ENCODE results near the gene CGB1.

The CGB1 gene

GRCh38 chr19:49011194-49011593 lies 25.5 kb downstream of the CGB1 start:
- TF ChIP-seq, protein P1, sequence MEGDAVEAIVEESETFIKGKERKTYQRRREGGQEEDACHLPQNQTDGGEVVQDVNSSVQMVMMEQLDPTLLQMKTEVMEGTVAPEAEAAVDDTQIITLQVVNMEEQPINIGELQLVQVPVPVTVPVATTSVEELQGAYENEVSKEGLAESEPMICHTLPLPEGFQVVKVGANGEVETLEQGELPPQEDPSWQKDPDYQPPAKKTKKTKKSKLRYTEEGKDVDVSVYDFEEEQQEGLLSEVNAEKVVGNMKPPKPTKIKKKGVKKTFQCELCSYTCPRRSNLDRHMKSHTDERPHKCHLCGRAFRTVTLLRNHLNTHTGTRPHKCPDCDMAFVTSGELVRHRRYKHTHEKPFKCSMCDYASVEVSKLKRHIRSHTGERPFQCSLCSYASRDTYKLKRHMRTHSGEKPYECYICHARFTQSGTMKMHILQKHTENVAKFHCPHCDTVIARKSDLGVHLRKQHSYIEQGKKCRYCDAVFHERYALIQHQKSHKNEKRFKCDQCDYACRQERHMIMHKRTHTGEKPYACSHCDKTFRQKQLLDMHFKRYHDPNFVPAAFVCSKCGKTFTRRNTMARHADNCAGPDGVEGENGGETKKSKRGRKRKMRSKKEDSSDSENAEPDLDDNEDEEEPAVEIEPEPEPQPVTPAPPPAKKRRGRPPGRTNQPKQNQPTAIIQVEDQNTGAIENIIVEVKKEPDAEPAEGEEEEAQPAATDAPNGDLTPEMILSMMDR (IDR thresholded peaks at IDR 0.05; ENCODE audit: insufficient read depth, low read length, poor library complexity, severe bottlenecking) = no peak
- no peak overlapping the region for H3K4me3 ChIP-seq (replicated peaks; ENCODE audit: low read depth, low read length)
- H3K36me3 ChIP-seq (ENCODE audit: control insufficient read depth, insufficient read depth, low read length) = peaks cover 34% of the 10 kb centered on the region
- DNase-seq (ENCODE audit: extremely low read depth, insufficient read length) = no peak
- H3K27me3 ChIP-seq (replicated peaks; ENCODE audit: control insufficient read depth, insufficient read depth, low read length) = no peaks in the 10 kb centered on the region

- Histone ChIP-seq H3K27me3 (replicated peaks; ENCODE audit: control insufficient read depth, insufficient read depth, low read length) (no peaks in the 10 kb centered on the region), H3K36me3 (ENCODE audit: control insufficient read depth, insufficient read depth, low read length) (peaks cover 30% of the 10 kb centered on the region), H3K4me3 (replicated peaks; ENCODE audit: low read depth, low read length) (no peak overlapping the region)
- TF ChIP-seq, protein P1 (IDR thresholded peaks at IDR 0.05; ENCODE audit: insufficient read depth, low read length, poor library complexity, severe bottlenecking) = no peak
- no peak for DNase-seq (ENCODE audit: extremely low read depth, insufficient read length)
These were observed 26.2 kb downstream of the CGB1 start for GRCh38 chr19:49010453-49010852.

GRCh38 chr19:49009828-49010227 lies 26.9 kb downstream of the CGB1 start:
- no peak for DNase-seq (ENCODE audit: extremely low read depth, insufficient read length)
- TF ChIP-seq, protein P1 (IDR thresholded peaks at IDR 0.05; ENCODE audit: insufficient read depth, low read length, poor library complexity, severe bottlenecking) = no peak
- Histone ChIP-seq H3K27me3 (replicated peaks; ENCODE audit: control insufficient read depth, insufficient read depth, low read length) (no peaks in the 10 kb centered on the region), H3K36me3 (ENCODE audit: control insufficient read depth, insufficient read depth, low read length) (peaks cover 33% of the 10 kb centered on the region), H3K4me3 (replicated peaks; ENCODE audit: low read depth, low read length) (no peak overlapping the region)

DNA sequence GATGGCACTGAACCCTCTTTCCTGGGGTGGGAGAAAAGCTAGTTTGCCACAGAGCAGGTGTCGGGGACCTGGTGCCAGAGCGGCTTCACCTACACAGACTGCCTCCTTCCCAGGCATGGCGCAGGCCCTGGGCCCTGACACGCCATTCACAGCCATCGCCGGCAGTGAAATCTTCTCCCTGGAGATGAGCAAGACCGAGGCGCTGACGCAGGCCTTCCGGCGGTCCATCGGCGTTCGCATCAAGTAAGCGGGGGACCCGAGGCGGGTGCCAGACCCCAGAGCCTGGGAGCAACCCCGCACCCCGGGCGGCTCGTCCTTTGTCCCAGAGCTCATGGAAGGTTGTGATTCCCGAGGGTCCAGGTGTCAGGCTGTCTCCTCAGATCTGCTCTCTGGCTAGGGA lies 29.8 kb downstream of the CGB1 start:
- H3K36me3 ChIP-seq (ENCODE audit: control insufficient read depth, insufficient read depth, low read length) = peaks cover 47% of the 10 kb centered on the region
- no peak overlapping the region for H3K4me3 ChIP-seq (replicated peaks; ENCODE audit: low read depth, low read length)
- H3K27me3 ChIP-seq (replicated peaks; ENCODE audit: control insufficient read depth, insufficient read depth, low read length) = no peaks in the 10 kb centered on the region
- no peak for DNase-seq (ENCODE audit: extremely low read depth, insufficient read length)
- TF ChIP-seq, protein P1 (IDR thresholded peaks at IDR 0.05; ENCODE audit: insufficient read depth, low read length, poor library complexity, severe bottlenecking) = no peak

- Histone ChIP-seq H3K4me3 (replicated peaks; ENCODE audit: low read depth, low read length) (no peak overlapping the region), H3K27me3 (replicated peaks; ENCODE audit: control insufficient read depth, insufficient read depth, low read length) (no peaks in the 10 kb centered on the region), H3K36me3 (ENCODE audit: control insufficient read depth, insufficient read depth, low read length) (peaks cover 34% of the 10 kb centered on the region)
- TF ChIP-seq, protein P1 (IDR thresholded peaks at IDR 0.05; ENCODE audit: insufficient read depth, low read length, poor library complexity, severe bottlenecking) = no peak
- DNase-seq (ENCODE audit: extremely low read depth, insufficient read length) = no peak
These were observed 31.6 kb downstream of the CGB1 start for GRCh38 chr19:49004964-49005614.

- TF ChIP-seq, protein P1 (IDR thresholded peaks at IDR 0.05; ENCODE audit: insufficient read depth, low read length, poor library complexity, severe bottlenecking) = no peak
- Histone ChIP-seq H3K4me3 (replicated peaks; ENCODE audit: low read depth, low read length) (no peak overlapping the region), H3K36me3 (ENCODE audit: control insufficient read depth, insufficient read depth, low read length) (peaks cover 36% of the 10 kb centered on the region), H3K27me3 (replicated peaks; ENCODE audit: control insufficient read depth, insufficient read depth, low read length) (no peaks in the 10 kb centered on the region)
- no peak for DNase-seq (ENCODE audit: extremely low read depth, insufficient read length)
These were observed 32.6 kb downstream of the CGB1 start for GRCh38 chr19:49004133-49004532.
